H1 (cell line): Measurements from ENCODE around the gene CNNM3. TPM values are rescaled to one million over a fixed set of nuclear protein-coding genes. Genes with fewer than 3 reads are reported as not detected.

Experiments
- CTCF ChIA-PET: fragments of 300-600 bp; sonication (Branson Sonifier 250); formaldehyde crosslinking; loops from one replicate; lab custom pipeline; 2021; ENCODE audit not compliant: partially characterized antibody; lab: Charles Lee
- POLR2A ChIA-PET: fragments of 300-600 bp; sonication (Branson Sonifier 250); formaldehyde crosslinking; loops from one replicate; lab custom pipeline; 2021; ENCODE audit warnings: inconsistent platforms; ENCODE audit not compliant: partially characterized antibody; lab: Charles Lee
- DNase-seq, 2 experiments: peaks; one replicate each; pipeline versions ENCODE4 v3.0.0 to v3.0.0-alpha.2; 2010 to 2022; ENCODE audit warnings: low spot score in 2 of 2, low read depth in 1 of 2, mixed read lengths in 1 of 2
- FAIRE-seq: peaks from 2 replicates; lab custom pipeline; 2011; peaks lifted over from hg19 to GRCh38; lab: Jason Lieb, UNC
- H2AFZ ChIP-seq: 2 replicates; pipeline ENCODE4 v1.8.1; 2012; ENCODE audit warnings: low read length, inconsistent platforms
- H2AK5ac ChIP-seq: 2 replicates; pipeline ENCODE4 v1.6.1; 2013; ENCODE audit warnings: low read depth, low read length
- H2BK120ac ChIP-seq: replicated peaks from 2 replicates; pipeline ENCODE3; 2013; ENCODE audit warnings: low read depth, low read length, inconsistent platforms
- H2BK12ac ChIP-seq: 2 replicates; pipeline ENCODE4 v1.6.1; 2013; ENCODE audit warnings: low read depth, low read length
- H2BK15ac ChIP-seq: 2 replicates; pipeline ENCODE4 v1.6.1; 2013; ENCODE audit warnings: low read length
- H2BK20ac ChIP-seq: 2 replicates; pipeline ENCODE4 v1.6.1; 2013; ENCODE audit warnings: low read length
- H2BK5ac ChIP-seq: 2 replicates; pipeline ENCODE4 v1.6.1; 2013; ENCODE audit warnings: low read depth, low read length
- H3K14ac ChIP-seq: 2 replicates; pipeline ENCODE4 v1.6.1; 2013; ENCODE audit warnings: inconsistent platforms; ENCODE audit not compliant: insufficient read length
- H3K18ac ChIP-seq: 2 replicates; pipeline ENCODE4 v1.6.1; 2013; ENCODE audit warnings: low read length; ENCODE audit errors: extremely low read depth
- H3K23ac ChIP-seq: 2 replicates; pipeline ENCODE4 v1.6.1; 2013; ENCODE audit warnings: inconsistent platforms; ENCODE audit not compliant: insufficient read length
- H3K23me2 ChIP-seq: 2 replicates; pipeline ENCODE4 v1.6.1; 2013; ENCODE audit warnings: low read depth, low read length
- H3K27ac ChIP-seq: 2 replicates; pipeline ENCODE4 v1.6.1; 2011; ENCODE audit warnings: low read depth, low read length, inconsistent platforms
- H3K27me3 ChIP-seq, 4 experiments: replicated peaks in 1 of 4; 1 replicate in 1 of 4; 2 replicates in 3 of 4; pipeline versions ENCODE4 v1.6.1 to v1.8.1; 2011 to 2013; ENCODE audit warnings: low read length in 3 of 4, mild to moderate bottlenecking in 3 of 4, inconsistent platforms in 2 of 4, mixed read lengths in 2 of 4, moderate library complexity in 1 of 4; ENCODE audit not compliant: control insufficient read depth in 3 of 4, insufficient read depth in 3 of 4; ENCODE audit errors: extremely low read depth in 1 of 4
- H3K36me3 ChIP-seq, 4 experiments: 2 replicates each; pipeline versions ENCODE4 v1.6.1 to v1.8.1; 2011 to 2013; ENCODE audit warnings: mild to moderate bottlenecking in 4 of 4, low read length in 3 of 4, moderate library complexity in 2 of 4, control low read depth in 1 of 4, inconsistent platforms in 1 of 4; ENCODE audit not compliant: insufficient read depth in 4 of 4, control insufficient read depth in 2 of 4
- H3K4ac ChIP-seq: replicated peaks from 2 replicates; pipeline ENCODE3; 2013; ENCODE audit warnings: low read length, low read depth, mixed read lengths, inconsistent platforms; ENCODE audit not compliant: insufficient read length
- H3K4me1 ChIP-seq, 4 experiments: replicated peaks in 1 of 4; 1 replicate in 1 of 4; 2 replicates in 3 of 4; pipeline versions ENCODE4 v1.6.1 to v1.8.1; 2011 to 2013; ENCODE audit warnings: low read length in 3 of 4, inconsistent platforms in 2 of 4, mixed read lengths in 1 of 4; ENCODE audit not compliant: insufficient read depth in 4 of 4, control insufficient read depth in 3 of 4
- H3K4me2 ChIP-seq, 2 experiments: 2 replicates each; pipeline versions ENCODE4 v1.6.1 to v1.8.1; 2011 to 2013; ENCODE audit warnings: low read depth in 2 of 2, low read length in 2 of 2, control low read depth in 1 of 2, inconsistent platforms in 1 of 2, mild to moderate bottlenecking in 1 of 2; ENCODE audit not compliant: insufficient read depth in 1 of 2
- H3K4me3 ChIP-seq, 4 experiments: fragments of 200-600, 300-600 bp in 1 of 4; sonication (generic), shearing (Covaris generic), sonication (Bioruptor Twin) in 1 of 4; 2 replicates each; pipeline versions ENCODE4 v1.5.1 to v1.8.1; 2011 to 2016; ENCODE audit warnings: low read length in 4 of 4, low read depth in 3 of 4, control low read depth in 2 of 4, inconsistent platforms in 2 of 4, mild to moderate bottlenecking in 2 of 4, mixed read lengths in 1 of 4, moderate library complexity in 1 of 4; ENCODE audit not compliant: insufficient read depth in 2 of 4; ENCODE audit errors: extremely low read depth in 1 of 4
- H3K56ac ChIP-seq: replicated peaks from 2 replicates; pipeline ENCODE3; 2013; ENCODE audit warnings: low read depth, mild to moderate bottlenecking, mixed read lengths, low read length, inconsistent platforms; ENCODE audit not compliant: insufficient read length
- H3K79me1 ChIP-seq: 2 replicates; pipeline ENCODE4 v1.6.1; 2013; ENCODE audit warnings: low read depth, low read length, control low read depth
- H3K79me2 ChIP-seq, 2 experiments: 2 replicates each; pipeline versions ENCODE4 v1.6.1 to v1.8.1; 2012 to 2013; ENCODE audit warnings: low read length in 2 of 2, mild to moderate bottlenecking in 2 of 2, inconsistent platforms in 1 of 2; ENCODE audit not compliant: insufficient read depth in 2 of 2, control insufficient read depth in 1 of 2
- H3K9ac ChIP-seq, 4 experiments: replicated peaks in 1 of 4; 1 replicate in 1 of 4; 2 replicates in 3 of 4; pipeline versions ENCODE4 v1.6.1 to v1.8.1; 2011 to 2013; ENCODE audit warnings: low read depth in 3 of 4, low read length in 3 of 4, control low read depth in 2 of 4, mild to moderate bottlenecking in 2 of 4, moderate library complexity in 2 of 4, inconsistent platforms in 1 of 4; ENCODE audit errors: extremely low read depth in 1 of 4
- H3K9me3 ChIP-seq, 2 experiments: 2 replicates each; pipeline versions ENCODE4 v1.6.1 to v1.8.1; 2012 to 2013; ENCODE audit warnings: mild to moderate bottlenecking in 2 of 2, moderate library complexity in 2 of 2, control low read depth in 1 of 2, inconsistent platforms in 1 of 2, low read depth in 1 of 2, low read length in 1 of 2, mixed read lengths in 1 of 2; ENCODE audit not compliant: insufficient read depth in 2 of 2
- H4K20me1 ChIP-seq, 2 experiments: replicated peaks in 1 of 2; 2 replicates each; pipeline versions ENCODE3 to v1.8.1; 2011 to 2013; ENCODE audit warnings: inconsistent platforms in 2 of 2, low read length in 2 of 2, mild to moderate bottlenecking in 1 of 2; ENCODE audit not compliant: insufficient read depth in 2 of 2, control insufficient read depth in 1 of 2
- H4K5ac ChIP-seq: 2 replicates; pipeline ENCODE4 v1.6.1; 2013; ENCODE audit warnings: low read length, low read depth, mixed read lengths, inconsistent platforms; ENCODE audit not compliant: insufficient read length
- H4K8ac ChIP-seq: 2 replicates; pipeline ENCODE4 v1.8.0; 2013; ENCODE audit warnings: mild to moderate bottlenecking, moderate library complexity, low read length, inconsistent platforms; ENCODE audit not compliant: insufficient read depth; ENCODE audit errors: extremely low read depth
- H4K91ac ChIP-seq: replicated peaks from 2 replicates; pipeline ENCODE3; 2013; ENCODE audit warnings: low read length, mixed read lengths, inconsistent platforms; ENCODE audit not compliant: insufficient read length
- CEBPB ChIP-seq: IDR thresholded peaks from 2 replicates; pipeline ENCODE4 v1.6.1; 2012; ENCODE audit warnings: low read depth, low read length
- CREB1 ChIP-seq: IDR thresholded peaks from 2 replicates; pipeline ENCODE4 v1.6.1; 2012; ENCODE audit warnings: inconsistent platforms
- GTF2F1 ChIP-seq: IDR thresholded peaks from 2 replicates; pipeline ENCODE4 v1.6.1; 2012; ENCODE audit warnings: low read depth, low read length, improper control_type of control experiment, borderline replicate concordance
- MAX ChIP-seq: IDR thresholded peaks from 2 replicates; pipeline ENCODE4 v1.6.1; 2012; ENCODE audit warnings: inconsistent platforms
- WGBS, 2 experiments: shearing (Covaris generic) in 1 of 2; methylation state at CpG; one replicate each; pipeline versions ENCODE4 v1.1.6 to v1.1.7; 2013 to 2015; ENCODE audit warnings: low lambda C conversion rate in 2 of 2, mixed read lengths in 2 of 2, inconsistent platforms in 1 of 2, low coverage in 1 of 2, missing lambda C conversion rate in 1 of 2; ENCODE audit not compliant: insufficient replicate concordance in 2 of 2, insufficient coverage in 1 of 2, insufficient read length in 1 of 2; ENCODE audit errors: extremely low coverage in 1 of 2, missing lambda C conversion rate in 1 of 2; 5-methylcytosine and 5-hydroxymethylcytosine counted together
- polyA plus RNA-seq, 7 experiments: library from polyadenylated mRNA; depleted of rRNA in 3 of 7; stranded (reverse) in 5 of 7; unstranded in 2 of 7; fragments of >200 nt in 5 of 7; fragments of 200-250 nt in 2 of 7; gene quantifications; 1 replicate in 5 of 7; 2 replicates in 1 of 7; 4 replicates in 1 of 7; pipeline versions ENCODE4 v1.2.1 to v1.2.3, GENCODE V29; 2011 to 2013; ENCODE audit warnings: missing spikeins in 2 of 7, mixed read lengths in 2 of 7
- total RNA-seq: library from RNA; stranded (reverse); fragmentation: NEBNext Ultra II Directional; extraction: Animal tissue kit (Norgen Biotek cat#: 25700); gene quantifications from 2 replicates; pipeline ENCODE4 v1.2.1, GENCODE V29; 2021

Gene CNNM3
- total and polyA plus RNA-seq, 2 of the 8 experiments (the other 6 are each of a cell fraction or from before 2014, with no cell fraction given), result 29.1 to 29.2 TPM

DNA sequence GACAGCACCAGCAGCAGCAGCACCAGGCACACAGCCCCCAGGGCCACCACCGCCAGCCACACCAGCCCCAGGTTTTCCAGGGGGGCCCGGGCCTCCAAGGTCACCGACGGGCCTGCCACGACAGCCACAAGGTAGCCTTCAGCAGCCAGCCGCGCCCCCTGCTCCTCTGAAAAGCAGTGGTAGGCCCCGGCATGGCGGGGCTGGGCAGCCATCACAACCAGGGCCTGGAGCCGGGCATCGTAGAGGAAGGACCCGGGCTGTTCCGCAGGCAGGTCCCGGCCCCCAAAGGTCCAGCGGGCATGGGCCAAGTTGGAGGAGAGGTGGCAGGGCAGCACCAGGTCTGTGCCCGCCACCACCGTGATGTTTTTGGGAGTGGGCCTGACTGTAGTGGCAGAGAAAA is 45.0 kb downstream of the CNNM3 start:
- no peaks in the 10 kb centered on the region for H3K27me3 ChIP-seq
- H2BK5ac ChIP-seq, result no peak overlapping the region
- CTCF ChIA-PET, result interaction anchor here (0.7 to 8.3 kb wide), 14 partner anchors 8 to 251 kb away, joined by 3 to 89 read pairs (median 5); partner anchors contain the start of gene ANKRD36
- H3K4me1 ChIP-seq, result peaks cover 3 to 11% (median 8%) of the 10 kb centered on the region in 4 experiments
- H2BK15ac ChIP-seq, result no peak overlapping the region
- H3K4ac ChIP-seq, result no peak overlapping the region
- no peak overlapping the region for H3K14ac ChIP-seq
- H2BK12ac ChIP-seq, result no peak overlapping the region
- no peak overlapping the region for H2BK120ac ChIP-seq
- H3K4me3 ChIP-seq, result no peak overlapping the region
- H3K56ac ChIP-seq, result no peak overlapping the region
- H3K23me2 ChIP-seq, result peaks cover 10% of the 10 kb centered on the region; the same call in 1 of the 2 replicates
- WGBS, 2 experiments, result 91% methylated on average over 7 of the region's 17 CpGs; no CpG with 5 or more reads in 1 of the 2 experiments
- no peak overlapping the region for H2AFZ ChIP-seq
- H3K36me3 ChIP-seq, result peaks cover 26 to 57% (median 48%) of the 10 kb centered on the region in 4 experiments
- H3K18ac ChIP-seq, result no peak overlapping the region
- no peak overlapping the region for H4K8ac ChIP-seq
- POLR2A ChIA-PET, result interaction anchor here (0.8 to 5.8 kb wide), 10 partner anchors 10 to 96 kb away, joined by 3 to 47 read pairs (median 4); no protein-coding TSS in a partner anchor
- H3K79me2 ChIP-seq, result peaks cover 0 to 16% of the 10 kb centered on the region in 2 experiments; a peak in 3 of 4 replicates
- no peak overlapping the region for H4K91ac ChIP-seq
- H3K9ac ChIP-seq, result no peak overlapping the region
- no peak for TF ChIP-seq GTF2F1
- TF ChIP-seq MAX, result no peak
- TF ChIP-seq CEBPB, result no peak
- TF ChIP-seq CREB1, result no peak
- no peaks in the 10 kb centered on the region for H3K9me3 ChIP-seq
- peaks cover 6% of the 10 kb centered on the region; the same call in 1 of the 2 replicates for H3K79me1 ChIP-seq
- DNase-seq (peak in 1 of 2 experiments; percentile 45), FAIRE-seq (no peak)
- H4K20me1 ChIP-seq, result peaks cover 15 to 19% of the 10 kb centered on the region in 2 experiments
- H3K27ac ChIP-seq, result no peak overlapping the region
- no peak overlapping the region for H2BK20ac ChIP-seq
- H3K23ac ChIP-seq, result no peak overlapping the region
- no peak overlapping the region for H2AK5ac ChIP-seq
- no peak overlapping the region for H4K5ac ChIP-seq
- no peak overlapping the region for H3K4me2 ChIP-seq
